Measurements from ENCODE around the gene TGM2.
A peak's percentile ranks its signal among the peaks of the same experiment; 100 is the strongest.

The TGM2 gene

GRCh38 chr20:38177201-38177600 is 12.1 kb upstream of the TGM2 start:
- no peak for DNase-seq (ENCODE audit: low spot score)

- DNase-seq (ENCODE audit: low spot score), result no peak
Observed at GRCh38 chr20:38175304-38176180, 10.5 kb upstream of the TGM2 start.

GRCh38 chr20:38173237-38174156 is 8.4 kb upstream of the TGM2 start:
- peak; percentile 87 for DNase-seq (ENCODE audit: low spot score)

- DNase-seq (ENCODE audit: low spot score), result no peak
Observed at GRCh38 chr20:38172408-38172807, 7.3 kb upstream of the TGM2 start.

GRCh38 chr20:38171675-38172043 is 6.6 kb upstream of the TGM2 start:
- DNase-seq (ENCODE audit: low spot score), result no peak

- no peak for DNase-seq (ENCODE audit: low spot score)
Observed at GRCh38 chr20:38170826-38171674, 6.0 kb upstream of the TGM2 start.

- DNase-seq (ENCODE audit: low spot score), result no peak
Observed at GRCh38 chr20:38170219-38170825, 5.3 kb upstream of the TGM2 start.

GRCh38 chr20:38169636-38170193 is 4.6 kb upstream of the TGM2 start:
- no peak for DNase-seq (ENCODE audit: low spot score)

GRCh38 chr20:38168791-38169589 is 3.9 kb upstream of the TGM2 start:
- peak; percentile 32 for DNase-seq (ENCODE audit: low spot score)

GRCh38 chr20:38167851-38168760 is 3.0 kb upstream of the TGM2 start:
- peak; percentile 98 for DNase-seq (ENCODE audit: low spot score)

- DNase-seq (ENCODE audit: low spot score), result no peak
Observed at GRCh38 chr20:38167328-38167850, 2.3 kb upstream of the TGM2 start.

- no peak for DNase-seq (ENCODE audit: low spot score)
Observed at GRCh38 chr20:38166703-38167233, 1.7 kb upstream of the TGM2 start.

- DNase-seq (ENCODE audit: low spot score), result no peak
Observed at GRCh38 chr20:38165966-38166702, 1.1 kb upstream of the TGM2 start.

GRCh38 chr20:38164624-38165088 is 414 bp downstream of the TGM2 start:
- no peak for DNase-seq (ENCODE audit: low spot score)

GRCh38 chr20:38164069-38164468 is 1.0 kb downstream of the TGM2 start:
- DNase-seq (ENCODE audit: low spot score), result no peak

- no peak for DNase-seq (ENCODE audit: low spot score)
Observed at GRCh38 chr20:38162878-38163875, 1.9 kb downstream of the TGM2 start.

- no peak for DNase-seq (ENCODE audit: low spot score)
Observed at GRCh38 chr20:38162149-38162548, 2.9 kb downstream of the TGM2 start.

Measured in kidney tubule cell (primary cell).